ENCODE data around the gene COL20A1.
"Not testable (repeated sequence)": the region's sequence is repeated elsewhere in the genome, so short reads cannot be mapped to it uniquely, and the experiment has no call there.

Gene COL20A1

DNA sequence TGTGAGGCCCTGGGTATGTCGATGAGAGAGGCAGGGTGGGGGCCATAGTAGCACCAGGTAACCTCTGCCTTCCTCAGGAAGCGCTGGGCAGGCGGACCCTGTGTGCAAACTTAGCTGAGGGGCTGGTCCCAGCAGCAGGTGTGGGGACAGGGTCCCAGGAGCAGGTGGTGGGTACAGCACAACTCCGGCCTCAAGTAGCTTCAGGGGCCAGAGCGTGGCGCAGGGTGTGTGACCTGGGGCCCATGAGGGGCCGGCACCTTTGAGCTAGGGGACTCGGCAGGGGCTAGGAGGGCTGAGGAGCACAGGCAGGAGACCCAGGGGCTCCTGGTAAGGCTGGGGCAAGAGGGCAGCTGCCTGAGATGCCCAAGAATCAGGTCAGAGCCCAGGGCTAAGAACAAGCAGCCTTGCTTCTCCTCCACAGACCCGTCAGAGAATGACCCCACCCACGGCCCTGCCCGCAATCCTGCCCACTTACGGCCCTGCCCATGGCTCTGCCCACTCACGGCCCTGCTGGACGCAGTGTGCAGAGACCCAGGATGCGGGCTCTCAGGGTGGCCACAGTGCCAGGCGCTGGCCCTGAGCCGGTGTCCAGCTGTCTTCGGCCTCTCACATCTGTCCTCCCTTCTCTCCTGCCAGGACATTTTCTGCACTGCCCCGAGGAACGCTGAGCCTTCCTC is 37.2 kb downstream of the COL20A1 start:
- no peak overlapping the region for H3K4me3 ChIP-seq (ENCODE audit: control insufficient read depth, low read depth, low read length)
- DNase-seq (ENCODE audit: low read depth): no peak
- TF ChIP-seq, protein P1, sequence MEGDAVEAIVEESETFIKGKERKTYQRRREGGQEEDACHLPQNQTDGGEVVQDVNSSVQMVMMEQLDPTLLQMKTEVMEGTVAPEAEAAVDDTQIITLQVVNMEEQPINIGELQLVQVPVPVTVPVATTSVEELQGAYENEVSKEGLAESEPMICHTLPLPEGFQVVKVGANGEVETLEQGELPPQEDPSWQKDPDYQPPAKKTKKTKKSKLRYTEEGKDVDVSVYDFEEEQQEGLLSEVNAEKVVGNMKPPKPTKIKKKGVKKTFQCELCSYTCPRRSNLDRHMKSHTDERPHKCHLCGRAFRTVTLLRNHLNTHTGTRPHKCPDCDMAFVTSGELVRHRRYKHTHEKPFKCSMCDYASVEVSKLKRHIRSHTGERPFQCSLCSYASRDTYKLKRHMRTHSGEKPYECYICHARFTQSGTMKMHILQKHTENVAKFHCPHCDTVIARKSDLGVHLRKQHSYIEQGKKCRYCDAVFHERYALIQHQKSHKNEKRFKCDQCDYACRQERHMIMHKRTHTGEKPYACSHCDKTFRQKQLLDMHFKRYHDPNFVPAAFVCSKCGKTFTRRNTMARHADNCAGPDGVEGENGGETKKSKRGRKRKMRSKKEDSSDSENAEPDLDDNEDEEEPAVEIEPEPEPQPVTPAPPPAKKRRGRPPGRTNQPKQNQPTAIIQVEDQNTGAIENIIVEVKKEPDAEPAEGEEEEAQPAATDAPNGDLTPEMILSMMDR (conservative IDR thresholded peaks at IDR 0.05; ENCODE audit: control insufficient read depth, insufficient read depth, low read depth, low read length): no peak

DNA sequence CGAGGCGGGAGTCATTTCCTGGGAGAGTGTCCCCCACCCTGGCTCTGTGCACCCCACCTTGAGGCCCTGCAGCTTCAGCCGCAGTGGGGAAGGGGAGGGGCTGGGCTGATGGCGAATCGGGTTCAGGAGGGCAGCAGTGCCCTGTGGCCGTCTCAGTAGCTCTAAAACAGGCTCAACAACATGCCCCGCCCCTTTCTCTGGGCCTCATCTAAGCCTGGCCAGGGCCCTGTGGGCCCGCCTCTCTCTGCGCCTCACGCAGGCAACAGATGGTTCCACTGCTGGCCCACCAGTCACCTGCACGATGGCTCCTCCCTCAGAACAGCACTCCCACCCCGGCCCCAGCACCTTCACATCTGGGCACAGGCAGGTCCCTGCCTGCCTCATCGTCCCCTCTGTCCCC is 38.0 kb downstream of the COL20A1 start:
- DNase-seq (ENCODE audit: low read depth): no peak
- TF ChIP-seq, protein P1 (conservative IDR thresholded peaks at IDR 0.05; ENCODE audit: control insufficient read depth, insufficient read depth, low read depth, low read length): no peak
- H3K4me3 ChIP-seq (ENCODE audit: control insufficient read depth, low read depth, low read length): no peak overlapping the region

DNA sequence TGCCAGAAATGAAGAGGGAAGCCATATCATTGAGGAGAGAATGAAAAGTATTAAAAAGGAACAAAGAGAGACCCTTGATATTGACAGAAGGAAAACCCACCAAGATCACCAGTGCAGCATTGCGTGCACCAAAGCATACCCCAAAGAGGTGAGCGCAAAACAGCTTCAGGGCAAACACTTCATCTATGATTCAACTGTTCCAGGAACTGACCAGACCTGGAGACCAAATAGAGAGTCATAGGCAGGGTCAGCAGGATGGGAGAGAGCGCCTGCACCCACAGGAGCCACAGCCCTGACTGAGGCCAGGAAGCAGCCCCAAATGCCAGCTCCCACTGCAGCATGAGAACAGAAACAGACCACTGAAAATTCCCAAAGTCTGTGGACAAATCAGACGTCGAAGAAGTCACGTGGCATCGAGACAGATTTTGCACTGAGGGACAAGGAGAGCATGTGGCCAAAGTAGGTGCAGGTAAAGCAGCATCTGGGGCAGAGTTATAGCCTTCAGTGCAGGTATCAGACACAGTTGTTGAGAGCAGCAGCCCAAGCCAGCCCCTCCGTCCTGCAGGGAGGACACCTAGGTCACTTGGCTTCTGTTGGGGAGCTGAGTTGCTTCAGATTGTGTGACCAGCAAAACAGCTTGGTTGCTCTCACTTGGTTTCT is 38.9 kb downstream of the COL20A1 start:
- TF ChIP-seq, protein P1 (conservative IDR thresholded peaks at IDR 0.05; ENCODE audit: control insufficient read depth, insufficient read depth, low read depth, low read length): no peak
- no peak for DNase-seq (ENCODE audit: low read depth)
- H3K4me3 ChIP-seq (ENCODE audit: control insufficient read depth, low read depth, low read length): no peak overlapping the region

DNA sequence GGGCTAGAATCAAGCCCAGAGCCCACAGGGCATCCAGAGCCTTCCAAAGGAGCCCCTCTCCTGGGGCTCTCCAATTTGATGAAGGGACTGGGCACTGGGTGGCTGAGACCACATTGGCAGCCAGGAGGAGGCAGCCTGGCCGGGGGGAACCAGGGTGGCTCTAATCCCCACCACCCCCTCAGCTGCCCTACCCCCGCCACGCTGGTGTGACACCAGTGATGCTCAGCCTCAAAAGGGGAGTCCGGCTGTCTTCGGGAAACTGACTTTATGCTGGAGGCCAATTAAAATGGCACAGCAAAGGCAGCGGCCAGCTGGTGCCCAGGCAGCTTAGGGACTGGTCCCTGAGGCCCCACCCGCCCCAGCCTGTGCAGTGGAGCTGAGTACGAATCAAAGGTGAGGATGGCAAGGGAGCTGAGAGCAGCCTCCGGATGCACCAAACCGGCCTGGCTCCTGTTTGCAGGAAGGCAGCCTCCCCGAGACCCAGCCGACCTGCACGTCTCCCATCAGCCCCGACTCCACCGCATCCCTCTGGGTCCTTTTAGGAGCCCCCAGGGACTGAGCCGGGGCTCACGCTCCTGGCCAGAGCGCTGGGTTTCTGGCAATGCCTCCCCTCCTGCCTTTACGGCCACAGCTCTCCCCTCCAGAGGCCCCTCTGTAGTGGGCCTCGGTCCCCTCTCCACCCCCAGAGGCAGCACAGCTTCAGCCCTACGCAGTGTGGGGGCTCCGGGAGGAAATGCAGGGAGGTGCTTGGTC is 39.7 kb downstream of the COL20A1 start:
- no peak for DNase-seq (ENCODE audit: low read depth)
- TF ChIP-seq, protein P1 (conservative IDR thresholded peaks at IDR 0.05; ENCODE audit: control insufficient read depth, insufficient read depth, low read depth, low read length): no peak
- H3K4me3 ChIP-seq (ENCODE audit: control insufficient read depth, low read depth, low read length): no peak overlapping the region

DNA sequence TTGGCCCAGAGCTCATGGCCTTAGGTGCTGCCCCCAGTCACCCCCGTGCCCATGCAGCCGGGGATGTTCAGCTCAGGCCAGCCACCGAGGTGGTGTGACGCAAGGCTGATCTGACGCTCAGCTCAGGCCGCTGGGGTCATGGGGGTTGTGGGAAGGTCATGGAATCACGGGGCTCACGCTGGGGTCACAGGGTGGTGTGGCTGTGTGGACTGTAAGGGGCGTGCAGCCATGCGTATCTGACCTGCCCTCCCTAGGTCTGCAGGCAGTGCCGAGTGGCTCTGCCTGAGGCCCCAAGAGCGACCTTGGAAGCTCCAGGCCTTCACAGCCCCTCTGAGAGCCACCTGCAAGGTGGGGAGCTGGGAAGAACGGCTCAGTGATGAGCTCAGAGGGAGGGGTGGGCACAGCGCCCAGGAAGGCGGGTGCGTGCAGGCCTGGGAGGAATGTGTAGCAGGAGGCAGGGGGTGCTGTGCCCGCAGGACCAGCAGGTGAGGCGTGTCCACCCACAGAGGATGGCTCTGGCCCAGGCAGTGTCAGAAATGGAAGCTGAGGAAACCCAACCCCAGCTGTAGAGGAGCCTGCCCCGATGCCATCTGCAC is 40.4 kb downstream of the COL20A1 start:
- TF ChIP-seq, protein P1 (conservative IDR thresholded peaks at IDR 0.05; ENCODE audit: control insufficient read depth, insufficient read depth, low read depth, low read length): no peak
- no peak overlapping the region for H3K4me3 ChIP-seq (ENCODE audit: control insufficient read depth, low read depth, low read length)
- no peak for DNase-seq (ENCODE audit: low read depth)

DNA sequence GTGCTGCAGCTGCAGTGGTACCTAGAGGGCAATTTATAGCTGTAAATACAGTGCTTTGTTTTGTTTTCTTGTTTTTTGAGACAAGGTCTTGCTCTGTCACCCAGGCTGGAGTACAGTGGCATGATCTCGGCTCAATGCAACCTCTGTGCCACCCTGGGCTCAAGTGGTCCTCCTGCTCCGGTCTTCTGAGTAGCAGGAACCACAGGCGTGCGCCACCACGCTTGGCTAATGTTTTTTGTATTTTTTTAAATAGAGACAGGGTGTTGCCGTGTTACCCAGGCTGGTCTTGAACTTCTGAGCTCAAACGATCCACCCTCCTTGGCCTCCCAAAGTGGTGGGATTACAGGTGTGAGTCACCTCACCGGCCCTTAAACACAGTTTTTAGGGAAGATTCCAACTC is 41.4 kb downstream of the COL20A1 start:
- DNase-seq (ENCODE audit: low read depth): no peak
- TF ChIP-seq, protein P1 (conservative IDR thresholded peaks at IDR 0.05; ENCODE audit: control insufficient read depth, insufficient read depth, low read depth, low read length): no peak
- H3K4me3 ChIP-seq (ENCODE audit: control insufficient read depth, low read depth, low read length): no peak overlapping the region

DNA sequence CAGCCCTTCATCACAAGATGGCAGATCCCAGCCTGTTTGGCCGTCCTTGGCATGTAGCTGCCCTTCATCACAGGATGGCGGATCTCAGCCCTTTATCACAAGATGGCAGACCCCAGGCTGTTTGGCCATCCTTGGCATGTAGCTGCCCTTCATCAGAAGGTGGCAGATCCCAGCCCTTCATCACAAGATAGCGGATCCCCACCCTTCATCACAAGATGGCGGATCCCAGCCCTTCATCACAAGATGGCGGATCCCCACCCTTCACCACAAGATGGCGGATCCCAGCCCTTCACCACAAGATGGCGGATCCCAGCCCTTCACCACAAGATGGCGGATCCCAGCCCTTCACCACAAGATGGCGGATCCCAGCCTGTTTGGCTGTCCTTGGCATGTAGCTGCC is 42.1 kb downstream of the COL20A1 start:
- not testable (repeated sequence) for DNase-seq (ENCODE audit: low read depth); H3K4me3 ChIP-seq (ENCODE audit: control insufficient read depth, low read depth, low read length)
